OCI-LY1 (cell line): ENCODE results near the gene C1orf35.

Experiments
- H2AFZ ChIP-seq: fragments of 200-600 bp; sonication (generic), shearing (Covaris generic); 2 replicates; pipeline ENCODE4 v1.6.0; 2014; ENCODE audit warnings: antibody characterized with exemption, mild to moderate bottlenecking, low read length
- H3F3A ChIP-seq: fragments of 200-600 bp; sonication (generic), shearing (Covaris generic); 2 replicates; pipeline ENCODE4 v1.6.0; 2014; ENCODE audit warnings: mild to moderate bottlenecking, antibody characterized with exemption, low read length, moderate library complexity; ENCODE audit not compliant: insufficient read depth
- H3K27ac ChIP-seq: fragments of 200-600 bp; sonication (generic); 2 replicates; pipeline ENCODE4 v1.5.1; 2014; ENCODE audit warnings: low read length, mixed run types, mild to moderate bottlenecking, low read depth; ENCODE audit not compliant: poor library complexity, severe bottlenecking
- H3K27me3 ChIP-seq: fragments of 200-600 bp; sonication (generic); 2 replicates; pipeline ENCODE4 v1.6.0; 2014; ENCODE audit warnings: antibody characterized with exemption, mild to moderate bottlenecking, low read length, moderate library complexity; ENCODE audit not compliant: insufficient read depth
- H3K36me3 ChIP-seq: fragments of 200-600 bp; sonication (generic); 2 replicates; pipeline ENCODE4 v1.6.1; 2014; ENCODE audit warnings: mild to moderate bottlenecking, antibody characterized with exemption, low read length, moderate library complexity, mixed read lengths; ENCODE audit not compliant: insufficient read depth
- H3K4me1 ChIP-seq: fragments of 200-600 bp; sonication (generic); 2 replicates; pipeline ENCODE4 v1.5.1; 2014; ENCODE audit warnings: mild to moderate bottlenecking, low read length, moderate library complexity; ENCODE audit not compliant: insufficient read depth, severe bottlenecking
- H3K4me2 ChIP-seq: fragments of 200-600 bp; sonication (generic), shearing (Covaris generic); 2 replicates; pipeline ENCODE4 v1.6.1; 2014; ENCODE audit warnings: low read length
- H3K4me3 ChIP-seq: fragments of 200-600 bp; sonication (generic); 2 replicates; pipeline ENCODE4 v1.5.1; 2014; ENCODE audit warnings: low read length, low read depth, mild to moderate bottlenecking, mixed read lengths; ENCODE audit not compliant: poor library complexity, severe bottlenecking
- H3K79me2 ChIP-seq: fragments of 200-600 bp; shearing (Covaris generic); 2 replicates; pipeline ENCODE4 v1.6.1; 2016; ENCODE audit warnings: mixed run types, low read length, mixed read lengths; ENCODE audit not compliant: insufficient read depth
- H3K9ac ChIP-seq: fragments of 200-600 bp; sonication (generic), shearing (Covaris generic); 2 replicates; pipeline ENCODE4 v1.6.1; 2014; ENCODE audit warnings: mild to moderate bottlenecking, low read length, mixed read lengths
- H3K9me2 ChIP-seq: fragments of 200-600 bp; sonication (generic), shearing (Covaris generic); 2 replicates; pipeline ENCODE4 v1.6.1; 2014; ENCODE audit warnings: low read depth, mild to moderate bottlenecking, low read length, mixed read lengths
- H3K9me3 ChIP-seq: fragments of 200-600 bp; shearing (Covaris generic); 2 replicates; pipeline ENCODE4 v1.6.1; 2014; ENCODE audit warnings: low read length, mixed read lengths
- H4K20me1 ChIP-seq: fragments of 200-600 bp; sonication (generic), shearing (Covaris generic); 2 replicates; pipeline ENCODE4 v1.6.0; 2016; ENCODE audit warnings: mild to moderate bottlenecking, low read length; ENCODE audit not compliant: insufficient read depth
- EZH2 ChIP-seq: fragments of 200-600 bp; sonication (generic), shearing (Covaris generic); IDR thresholded peaks from 2 replicates; pipeline ENCODE4 v1.8.0; 2017; ENCODE audit warnings: borderline replicate concordance, mixed run types, mild to moderate bottlenecking, antibody characterized with exemption, low read length, moderate library complexity, mixed read lengths
- TF ChIP-seq, protein P1 (sequence below): fragments of 200-600 bp; sonication (generic), shearing (Covaris generic); IDR thresholded peaks from 2 replicates; pipeline ENCODE4 v1.5.1; 2017; ENCODE audit warnings: mild to moderate bottlenecking, antibody characterized with exemption, low read length, moderate library complexity, mixed read lengths

The C1orf35 gene

GRCh38 chr1:228063251-228064191 is 39.6 kb downstream of the C1orf35 start:
- Histone ChIP-seq H3K9me2 (no peaks in the 10 kb centered on the region), H3K4me2 (no peak overlapping the region)

DNA sequence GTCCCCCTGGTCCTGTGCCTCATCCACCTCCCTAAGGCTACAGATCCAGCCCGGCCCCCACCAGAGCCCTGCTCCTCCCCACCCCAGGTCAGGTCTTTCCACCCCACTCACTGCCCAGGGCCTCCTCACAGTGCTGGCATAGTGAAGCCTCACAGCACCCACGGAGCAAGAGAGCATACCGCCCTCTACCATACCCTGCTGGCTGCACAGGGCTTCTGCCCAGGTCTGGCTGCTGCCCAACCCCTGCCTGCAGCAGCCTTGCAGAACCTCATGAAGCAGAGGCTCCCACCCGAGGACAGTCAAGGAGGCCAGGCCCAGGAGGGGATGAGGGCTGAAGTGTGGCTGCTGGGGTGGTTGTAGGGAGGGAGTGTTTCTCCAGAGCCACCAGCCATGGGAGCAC is 40.3 kb downstream of the C1orf35 start:
- Histone ChIP-seq H3F3A (no peaks in the 10 kb centered on the region), H2AFZ (no peak overlapping the region), H4K20me1 (no peaks in the 10 kb centered on the region), H3K4me3 (no peak overlapping the region), H3K4me2 (no peak overlapping the region), H3K27me3 (no peaks in the 10 kb centered on the region), H3K4me1 (no peaks in the 10 kb centered on the region), H3K27ac (no peak overlapping the region), H3K9me3 (no peaks in the 10 kb centered on the region), H3K9ac (no peak overlapping the region), H3K36me3 (no peaks in the 10 kb centered on the region), H3K9me2 (no peaks in the 10 kb centered on the region), H3K79me2 (no peaks in the 10 kb centered on the region)
- TF ChIP-seq, protein P1, sequence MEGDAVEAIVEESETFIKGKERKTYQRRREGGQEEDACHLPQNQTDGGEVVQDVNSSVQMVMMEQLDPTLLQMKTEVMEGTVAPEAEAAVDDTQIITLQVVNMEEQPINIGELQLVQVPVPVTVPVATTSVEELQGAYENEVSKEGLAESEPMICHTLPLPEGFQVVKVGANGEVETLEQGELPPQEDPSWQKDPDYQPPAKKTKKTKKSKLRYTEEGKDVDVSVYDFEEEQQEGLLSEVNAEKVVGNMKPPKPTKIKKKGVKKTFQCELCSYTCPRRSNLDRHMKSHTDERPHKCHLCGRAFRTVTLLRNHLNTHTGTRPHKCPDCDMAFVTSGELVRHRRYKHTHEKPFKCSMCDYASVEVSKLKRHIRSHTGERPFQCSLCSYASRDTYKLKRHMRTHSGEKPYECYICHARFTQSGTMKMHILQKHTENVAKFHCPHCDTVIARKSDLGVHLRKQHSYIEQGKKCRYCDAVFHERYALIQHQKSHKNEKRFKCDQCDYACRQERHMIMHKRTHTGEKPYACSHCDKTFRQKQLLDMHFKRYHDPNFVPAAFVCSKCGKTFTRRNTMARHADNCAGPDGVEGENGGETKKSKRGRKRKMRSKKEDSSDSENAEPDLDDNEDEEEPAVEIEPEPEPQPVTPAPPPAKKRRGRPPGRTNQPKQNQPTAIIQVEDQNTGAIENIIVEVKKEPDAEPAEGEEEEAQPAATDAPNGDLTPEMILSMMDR = no peak
- no peak for TF ChIP-seq EZH2

More at GRCh38 chr1:228063251-228064191, 39.6 kb downstream of the C1orf35 start:
- H2AFZ ChIP-seq = no peak overlapping the region
- TF ChIP-seq, protein P1 = no peak
- TF ChIP-seq EZH2 = no peak
- H3K27me3 ChIP-seq = no peaks in the 10 kb centered on the region
- H3K4me1 ChIP-seq = no peaks in the 10 kb centered on the region
- H3K27ac ChIP-seq = no peak overlapping the region
- no peaks in the 10 kb centered on the region for H3K79me2 ChIP-seq
- no peaks in the 10 kb centered on the region for H3K9me3 ChIP-seq
- no peaks in the 10 kb centered on the region for H3K36me3 ChIP-seq
- no peak overlapping the region for H3K4me3 ChIP-seq
- no peaks in the 10 kb centered on the region for H3F3A ChIP-seq
- no peaks in the 10 kb centered on the region for H4K20me1 ChIP-seq
- no peak overlapping the region for H3K9ac ChIP-seq

DNA sequence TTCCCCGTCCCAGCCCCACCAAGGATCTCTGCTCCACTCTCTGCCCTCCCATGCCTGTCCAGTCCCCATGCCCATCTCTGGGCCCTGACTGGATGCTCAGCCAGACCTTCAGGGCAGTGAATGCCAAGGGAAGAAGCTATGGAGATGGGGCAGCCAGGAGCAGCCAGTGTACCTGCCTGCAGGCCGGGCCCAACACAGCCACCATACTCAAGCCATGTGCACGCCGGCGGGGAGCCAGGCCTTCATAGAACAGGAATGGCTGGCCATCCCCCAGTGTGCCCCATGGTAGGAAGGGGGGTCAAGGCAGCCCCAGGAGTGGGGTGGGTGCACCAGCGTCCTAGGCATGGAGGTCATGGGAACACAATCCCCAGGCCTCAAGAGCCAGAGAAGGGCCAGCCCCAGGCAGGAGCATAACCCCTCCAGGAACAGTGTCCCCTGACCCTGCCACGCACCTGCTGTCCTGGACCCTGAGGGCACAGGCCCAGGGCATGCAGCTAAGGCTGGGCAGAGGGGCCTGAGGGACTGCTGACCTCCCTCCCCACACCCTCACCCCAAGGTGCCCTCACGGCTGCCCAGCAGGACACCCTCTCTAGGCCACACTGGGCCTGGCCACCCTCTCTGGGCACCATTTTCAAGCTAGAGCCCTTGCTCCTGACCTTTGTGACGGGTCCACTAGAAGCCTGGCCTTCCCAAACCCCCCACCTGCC is 40.9 kb downstream of the C1orf35 start:
- Histone ChIP-seq H2AFZ (no peak overlapping the region), H3K36me3 (no peaks in the 10 kb centered on the region), H3F3A (no peaks in the 10 kb centered on the region), H3K9ac (no peak overlapping the region), H3K4me3 (no peak overlapping the region), H3K4me2 (no peak overlapping the region), H3K9me2 (no peaks in the 10 kb centered on the region), H3K9me3 (no peaks in the 10 kb centered on the region), H3K4me1 (no peaks in the 10 kb centered on the region), H3K27me3 (no peaks in the 10 kb centered on the region), H3K79me2 (no peaks in the 10 kb centered on the region), H4K20me1 (no peaks in the 10 kb centered on the region), H3K27ac (no peak overlapping the region)
- TF ChIP-seq, protein P1 = no peak
